Endodermal cell (in vitro differentiated cells): ENCODE results near the gene TMEM123. TPM values are rescaled to one million over a fixed set of nuclear protein-coding genes. Genes with fewer than 3 reads are reported as not detected.
"Not testable (repeated sequence)": the region's sequence is repeated elsewhere in the genome, so short reads cannot be mapped to it uniquely, and the experiment has no call there.

Source experiments
- DNase-seq: peaks from one replicate; pipeline ENCODE4 v3.0.0-alpha.2; 2017
- H3K27ac ChIP-seq: 2 replicates; pipeline ENCODE4 v1.5.1; 2013; ENCODE audit warnings: mild to moderate bottlenecking, low read depth, low read length, moderate library complexity
- H3K27me3 ChIP-seq: 2 replicates; pipeline ENCODE4 v1.6.1; 2013; ENCODE audit warnings: mild to moderate bottlenecking, low read length, moderate library complexity; ENCODE audit not compliant: insufficient read depth, control insufficient read depth, poor library complexity, severe bottlenecking
- H3K36me3 ChIP-seq: 2 replicates; pipeline ENCODE4 v1.7.0; 2013; ENCODE audit warnings: mild to moderate bottlenecking, low read length, moderate library complexity; ENCODE audit not compliant: control insufficient read depth, insufficient read depth
- H3K4me1 ChIP-seq: one replicate; pipeline ENCODE4 v1.7.0; 2013; ENCODE audit warnings: low read length; ENCODE audit not compliant: control insufficient read depth, insufficient read depth
- H3K4me3 ChIP-seq: 2 replicates; pipeline ENCODE4 v1.5.1; 2013; ENCODE audit warnings: mild to moderate bottlenecking, low read length, moderate library complexity
- H3K9ac ChIP-seq: 2 replicates; pipeline ENCODE4 v1.6.1; 2013; ENCODE audit warnings: mild to moderate bottlenecking, low read length, moderate library complexity; ENCODE audit not compliant: poor library complexity, severe bottlenecking; ENCODE audit errors: extremely low read depth
- H3K9me3 ChIP-seq: 2 replicates; pipeline ENCODE4 v1.6.1; 2013; ENCODE audit warnings: mild to moderate bottlenecking, low read length, moderate library complexity; ENCODE audit not compliant: control insufficient read depth
- H3K27ac Mint-ChIP-seq: 2 replicates; pipeline ENCODE4 v1.8.0; 2020; ENCODE audit warnings: mixed read lengths
- H3K27me3 Mint-ChIP-seq: 2 replicates; pipeline ENCODE4 v1.8.0; 2021; ENCODE audit warnings: mild to moderate bottlenecking, mixed read lengths; ENCODE audit not compliant: insufficient read depth
- H3K36me3 Mint-ChIP-seq: 2 replicates; pipeline ENCODE4 v1.8.0; 2020; ENCODE audit warnings: low read depth, mixed read lengths
- H3K4me1 Mint-ChIP-seq: 2 replicates; pipeline ENCODE4 v1.8.0; 2020; ENCODE audit warnings: mixed read lengths
- H3K4me3 Mint-ChIP-seq: 2 replicates; pipeline ENCODE4 v1.8.0; 2020; ENCODE audit warnings: mild to moderate bottlenecking, moderate library complexity, mixed read lengths
- H3K9me3 Mint-ChIP-seq: 2 replicates; pipeline ENCODE4 v1.8.0; 2020; ENCODE audit warnings: mild to moderate bottlenecking, mixed read lengths
- WGBS, 2 experiments: methylation state at CpG; one replicate each; pipeline versions ENCODE4 v1.1.5 to v1.1.7; 2013; ENCODE audit warnings: missing lambda C conversion rate in 2 of 2, mixed read lengths in 1 of 2; ENCODE audit not compliant: insufficient coverage in 1 of 2, insufficient read length in 1 of 2; 5-methylcytosine and 5-hydroxymethylcytosine counted together
- total RNA-seq, 2 donors: library from RNA; stranded (reverse); fragmentation: NEBNext Ultra II Directional in 1 of 2; extraction: Animal tissue kit (Norgen Biotek cat#: 25700) in 1 of 2; gene quantifications; 2 replicates in 1 of 2; 3 replicates in 1 of 2; pipeline ENCODE4 v1.2.1, GENCODE V29; 2021
- TF ChIP-seq, protein P1 (sequence below): fragments of 200-600 bp; sonication (generic); conservative IDR thresholded peaks from 2 replicates; pipeline ENCODE4 v1.5.0; 2021; ENCODE audit warnings: antibody characterized with exemption, mild to moderate bottlenecking

TMEM123 gene
- total RNA-seq, 2 donors from 2014 or later: 216 to 256 TPM

DNA sequence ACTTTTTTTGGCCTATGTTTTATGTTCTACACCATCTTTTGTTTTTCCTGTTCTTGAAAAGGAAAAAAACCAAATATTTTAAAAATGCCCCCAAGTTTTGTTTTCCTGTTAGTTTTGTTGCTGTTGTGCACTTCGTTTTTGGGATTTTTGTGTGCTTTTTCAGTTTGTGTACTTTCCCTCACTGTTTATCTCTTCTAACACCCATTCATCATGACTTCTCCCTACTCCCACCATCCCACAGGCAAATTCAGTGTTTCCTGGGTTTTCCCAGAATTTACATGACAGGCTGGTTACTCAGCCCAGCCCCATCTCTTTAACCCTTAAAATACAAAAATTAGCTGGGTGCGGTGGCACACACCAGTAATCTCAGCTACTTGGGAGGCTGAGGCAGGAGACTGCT is 15.6 kb downstream of the TMEM123 start:
- Mint-ChIP-seq H3K27me3 (no peaks in the 10 kb centered on the region), H3K4me3 (no peak overlapping the region), H3K36me3 (peaks cover 80% of the 10 kb centered on the region), H3K9me3 (peaks cover 52% of the 10 kb centered on the region), H3K4me1 (peaks cover 35% of the 10 kb centered on the region), H3K27ac (no peak overlapping the region)
- peaks cover 63% of the 10 kb centered on the region for H3K36me3 ChIP-seq
- 20 to 67% methylated on average over 1 to 2 of the region's 2 CpGs for WGBS, 2 experiments
- H3K27ac ChIP-seq: peak overlapping the region; percentile 32
- TF ChIP-seq, protein P1, sequence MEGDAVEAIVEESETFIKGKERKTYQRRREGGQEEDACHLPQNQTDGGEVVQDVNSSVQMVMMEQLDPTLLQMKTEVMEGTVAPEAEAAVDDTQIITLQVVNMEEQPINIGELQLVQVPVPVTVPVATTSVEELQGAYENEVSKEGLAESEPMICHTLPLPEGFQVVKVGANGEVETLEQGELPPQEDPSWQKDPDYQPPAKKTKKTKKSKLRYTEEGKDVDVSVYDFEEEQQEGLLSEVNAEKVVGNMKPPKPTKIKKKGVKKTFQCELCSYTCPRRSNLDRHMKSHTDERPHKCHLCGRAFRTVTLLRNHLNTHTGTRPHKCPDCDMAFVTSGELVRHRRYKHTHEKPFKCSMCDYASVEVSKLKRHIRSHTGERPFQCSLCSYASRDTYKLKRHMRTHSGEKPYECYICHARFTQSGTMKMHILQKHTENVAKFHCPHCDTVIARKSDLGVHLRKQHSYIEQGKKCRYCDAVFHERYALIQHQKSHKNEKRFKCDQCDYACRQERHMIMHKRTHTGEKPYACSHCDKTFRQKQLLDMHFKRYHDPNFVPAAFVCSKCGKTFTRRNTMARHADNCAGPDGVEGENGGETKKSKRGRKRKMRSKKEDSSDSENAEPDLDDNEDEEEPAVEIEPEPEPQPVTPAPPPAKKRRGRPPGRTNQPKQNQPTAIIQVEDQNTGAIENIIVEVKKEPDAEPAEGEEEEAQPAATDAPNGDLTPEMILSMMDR: no peak
- H3K4me1 ChIP-seq: no peaks in the 10 kb centered on the region
- H3K4me3 ChIP-seq: no peak overlapping the region
- no peak overlapping the region for H3K9ac ChIP-seq
- H3K27me3 ChIP-seq: no peaks in the 10 kb centered on the region
- DNase-seq: no peak
- H3K9me3 ChIP-seq: peaks cover 62% of the 10 kb centered on the region

DNA sequence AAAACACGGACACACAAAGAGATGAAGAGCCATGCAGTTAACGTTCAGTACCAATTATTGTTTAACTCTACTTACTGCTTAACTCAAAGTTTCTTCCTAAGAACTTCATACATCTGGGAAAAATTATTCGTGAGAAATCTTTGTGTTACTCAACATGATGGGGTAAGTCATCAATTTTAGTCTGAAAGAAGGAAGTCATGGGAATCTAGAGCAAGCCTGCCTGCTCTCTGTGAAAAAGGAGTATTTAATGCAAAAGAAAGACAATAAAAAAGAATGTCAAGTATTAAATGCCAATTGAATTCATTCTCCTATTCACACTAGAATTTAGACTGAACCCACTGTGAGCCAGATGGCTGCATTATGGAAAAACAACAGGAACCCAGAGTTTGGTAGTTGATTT is 16.0 kb downstream of the TMEM123 start:
- TF ChIP-seq, protein P1: no peak
- H3K27me3 Mint-ChIP-seq: no peaks in the 10 kb centered on the region
- Histone ChIP-seq H3K9ac (no peak overlapping the region), H3K4me1 (no peaks in the 10 kb centered on the region), H3K4me3 (no peak overlapping the region), H3K36me3 (peaks cover 68% of the 10 kb centered on the region), H3K9me3 (peaks cover 66% of the 10 kb centered on the region), H3K27ac (peak overlapping the region; percentile 32), H3K27me3 (no peaks in the 10 kb centered on the region)
- H3K9me3 Mint-ChIP-seq: peaks cover 56% of the 10 kb centered on the region
- no peak overlapping the region for H3K4me3 Mint-ChIP-seq
- H3K36me3 Mint-ChIP-seq: peaks cover 84% of the 10 kb centered on the region
- H3K4me1 Mint-ChIP-seq: peaks cover 35% of the 10 kb centered on the region
- H3K27ac Mint-ChIP-seq: no peak overlapping the region
- no peak for DNase-seq
- 96% methylated on average over 3 of the region's 3 CpGs; no CpG with 5 or more reads in 1 of the 2 experiments for WGBS, 2 experiments

DNA sequence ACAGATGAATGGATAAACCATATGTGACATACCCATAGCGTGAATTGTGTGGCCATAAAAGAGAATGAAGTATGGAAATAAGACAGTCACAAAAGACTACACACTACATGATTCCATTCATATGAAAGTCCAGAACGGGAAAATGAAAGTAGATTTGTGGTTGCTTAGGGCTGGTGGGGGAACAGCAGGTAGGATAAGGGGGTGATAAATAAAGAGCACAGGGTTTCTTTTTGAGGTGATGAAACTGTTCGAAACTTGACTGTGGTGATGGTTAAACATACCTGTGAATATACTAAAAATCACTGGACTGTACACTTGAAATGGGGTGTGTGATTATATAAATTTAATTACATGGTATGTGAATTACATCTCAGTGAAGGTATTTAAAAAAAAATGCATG is 16.9 kb downstream of the TMEM123 start:
- peaks cover 63% of the 10 kb centered on the region for H3K9me3 Mint-ChIP-seq
- H3K36me3 ChIP-seq: peaks cover 76% of the 10 kb centered on the region
- no peaks in the 10 kb centered on the region for H3K4me1 ChIP-seq
- H3K4me3 ChIP-seq: peak overlapping the region; percentile 45
- no peak for DNase-seq
- TF ChIP-seq, protein P1: no peak
- no peak overlapping the region for H3K27ac ChIP-seq
- H3K36me3 Mint-ChIP-seq: peaks cover 86% of the 10 kb centered on the region
- H3K9ac ChIP-seq: no peak overlapping the region
- H3K27ac Mint-ChIP-seq: no peak overlapping the region
- no peaks in the 10 kb centered on the region for H3K27me3 ChIP-seq
- peaks cover 28% of the 10 kb centered on the region for H3K4me1 Mint-ChIP-seq
- H3K27me3 Mint-ChIP-seq: no peaks in the 10 kb centered on the region
- 92 to 100% methylated on average over 1 to 3 of the region's 3 CpGs for WGBS, 2 experiments
- peaks cover 70% of the 10 kb centered on the region for H3K9me3 ChIP-seq
- H3K4me3 Mint-ChIP-seq: no peak overlapping the region

DNA sequence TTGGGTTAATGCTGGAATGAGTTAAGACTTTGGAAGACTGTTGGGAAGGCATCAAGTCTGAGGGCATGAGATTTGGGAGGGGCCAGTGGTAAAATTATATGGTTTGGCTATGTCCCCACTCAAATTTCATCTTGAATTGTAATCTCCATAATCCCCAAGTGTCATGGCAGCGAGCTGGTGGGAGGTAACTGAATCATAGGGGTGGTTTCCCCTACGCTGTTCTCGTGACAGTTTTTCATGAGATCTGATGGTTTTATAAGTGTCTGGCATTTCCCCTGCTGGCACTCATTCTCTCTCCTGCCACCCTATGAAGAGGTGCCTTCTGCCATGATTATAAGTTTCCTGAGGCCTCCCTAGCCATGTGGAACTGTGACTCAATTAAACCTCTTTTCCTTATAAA is 19.0 kb downstream of the TMEM123 start:
- not testable (repeated sequence) for H3K4me3 Mint-ChIP-seq, H3K27ac ChIP-seq, H3K9ac ChIP-seq, H3K27me3 ChIP-seq, DNase-seq, H3K27me3 Mint-ChIP-seq, H3K4me1 ChIP-seq, H3K27ac Mint-ChIP-seq
- Histone ChIP-seq H3K36me3 (peaks cover 93% of the 10 kb centered on the region), H3K4me3 (peak overlapping the region; percentile 62), H3K9me3 (peaks cover 69% of the 10 kb centered on the region)
- H3K4me1 Mint-ChIP-seq: peaks cover 14% of the 10 kb centered on the region
- H3K36me3 Mint-ChIP-seq: peaks cover 89% of the 10 kb centered on the region
- WGBS, 2 experiments: 93% methylated on average over 3 of the region's 3 CpGs; no CpG with 5 or more reads in 1 of the 2 experiments
- peaks cover 64% of the 10 kb centered on the region for H3K9me3 Mint-ChIP-seq

DNA sequence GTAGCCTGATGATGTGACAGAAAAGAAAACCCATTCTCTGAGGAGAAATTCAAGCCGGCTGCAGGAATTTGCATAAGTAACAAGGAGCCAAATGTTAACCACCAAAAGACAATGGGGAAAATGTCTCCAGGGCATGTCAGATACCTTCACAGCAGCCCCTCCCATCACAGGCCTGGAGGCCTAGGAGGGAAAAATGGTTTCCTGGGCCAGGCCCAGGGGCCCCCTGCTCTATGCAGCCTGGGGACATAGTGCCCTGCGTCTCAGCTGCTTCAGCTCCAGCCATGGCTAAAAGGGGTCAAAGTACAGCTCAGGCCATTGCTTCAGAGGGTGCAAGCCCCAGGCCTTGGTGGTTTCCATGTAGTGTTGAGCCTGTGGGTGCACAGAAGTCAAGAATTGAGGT is 20.0 kb downstream of the TMEM123 start:
- H3K9me3 ChIP-seq: peaks cover 63% of the 10 kb centered on the region
- H3K4me1 Mint-ChIP-seq: peaks cover 11% of the 10 kb centered on the region
- H3K9me3 Mint-ChIP-seq: peaks cover 57% of the 10 kb centered on the region
- H3K27me3 Mint-ChIP-seq, H3K27ac Mint-ChIP-seq, H3K27me3 ChIP-seq, H3K27ac ChIP-seq, H3K4me3 Mint-ChIP-seq, H3K4me1 ChIP-seq, DNase-seq, H3K9ac ChIP-seq: not testable (repeated sequence)
- WGBS, 2 experiments: 98 to 100% methylated on average over 2 of the region's 2 CpGs
- H3K4me3 ChIP-seq: peak overlapping the region; percentile 62
- peaks cover 82% of the 10 kb centered on the region for H3K36me3 Mint-ChIP-seq
- peaks cover 85% of the 10 kb centered on the region for H3K36me3 ChIP-seq
